GM18498 (cell line): ENCODE results near the gene NKX1-1.
"Not testable (repeated sequence)": the region's sequence is repeated elsewhere in the genome, so short reads cannot be mapped to it uniquely, and the experiment has no call there.

Source experiments
- ATAC-seq: cut with Tn5 transposase; IDR thresholded peaks from one replicate; pipeline ENCODE4 v1.9.1; 2021; ENCODE audit warnings: mild to moderate bottlenecking, moderate library complexity; ENCODE audit not compliant: unreplicated experiment

Gene NKX1-1

DNA sequence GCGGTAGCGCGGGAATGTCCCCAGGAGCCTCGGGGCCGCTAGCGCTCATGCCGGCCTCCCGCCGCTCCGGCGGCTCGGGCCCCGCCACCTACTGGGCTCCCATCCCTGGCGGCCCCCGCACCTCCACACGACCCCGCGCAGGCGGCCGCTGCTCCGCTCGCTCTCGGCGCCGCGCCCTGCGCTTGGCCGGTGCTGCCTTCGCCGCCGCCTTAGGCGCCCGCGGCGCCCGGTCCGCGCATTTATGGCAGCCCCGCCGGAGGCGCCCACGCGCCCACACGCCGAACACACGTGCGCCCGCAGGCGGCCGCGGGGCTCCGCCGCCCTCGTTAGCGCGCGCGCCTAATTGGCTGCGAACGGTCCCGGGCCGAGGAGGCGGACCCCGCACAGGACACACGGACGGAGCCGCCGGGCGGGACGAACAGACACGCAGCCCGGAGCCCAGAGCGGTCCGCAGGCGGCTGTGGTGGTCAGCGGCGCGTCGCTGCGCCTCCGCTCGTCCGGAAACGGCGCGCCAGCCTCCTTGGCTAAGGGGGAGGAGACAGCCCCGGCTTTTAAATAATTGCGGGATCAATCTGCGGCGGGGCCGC, at the start of gene NKX1-1:
TSS of gene NKX1-1 (minus strand) at position 49 of the 587 bp plus-strand sequence. CDS start at position 49, 0 bp downstream.
- ATAC-seq: no peak

DNA sequence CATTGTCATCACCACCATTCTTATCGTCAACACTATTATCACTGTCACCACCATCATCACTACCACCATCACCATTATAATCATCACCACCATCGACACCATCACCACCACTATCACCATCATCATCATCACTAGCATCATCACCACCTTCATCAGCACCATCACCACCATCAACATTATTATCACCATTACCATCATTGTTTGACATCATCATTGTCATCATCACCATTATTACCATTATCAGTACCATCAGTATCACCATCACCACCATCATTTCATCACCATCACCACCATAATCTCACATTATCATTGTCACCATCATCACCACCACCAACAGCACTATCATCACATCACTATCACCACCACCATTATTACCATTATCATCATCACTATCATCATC, 47.5 kb upstream of the NKX1-1 start:
- no peak for ATAC-seq

DNA sequence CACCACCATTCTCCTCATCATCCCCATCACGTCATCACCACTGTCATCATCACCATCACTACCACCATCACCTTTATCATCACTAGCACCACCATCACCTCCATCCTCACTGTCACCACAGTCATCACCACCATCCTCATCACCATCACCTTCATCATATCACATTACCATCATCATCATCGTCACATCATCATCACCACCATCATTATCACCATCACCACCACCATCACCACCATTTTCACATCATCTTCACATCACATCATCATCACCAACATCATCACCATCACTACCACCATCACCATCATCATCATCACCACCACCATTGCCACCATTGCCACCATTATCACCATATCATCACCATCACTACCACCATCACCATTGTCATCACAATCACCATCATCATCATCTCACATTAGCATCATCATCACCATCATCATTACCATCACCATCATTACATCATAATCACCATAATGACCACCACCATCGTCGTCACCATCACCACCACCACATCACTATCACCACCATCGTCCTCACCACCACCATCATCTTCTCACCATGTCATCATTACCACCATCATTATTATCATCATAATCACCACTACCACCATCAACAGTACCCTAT, 46.3 kb upstream of the NKX1-1 start:
- no peak for ATAC-seq

DNA sequence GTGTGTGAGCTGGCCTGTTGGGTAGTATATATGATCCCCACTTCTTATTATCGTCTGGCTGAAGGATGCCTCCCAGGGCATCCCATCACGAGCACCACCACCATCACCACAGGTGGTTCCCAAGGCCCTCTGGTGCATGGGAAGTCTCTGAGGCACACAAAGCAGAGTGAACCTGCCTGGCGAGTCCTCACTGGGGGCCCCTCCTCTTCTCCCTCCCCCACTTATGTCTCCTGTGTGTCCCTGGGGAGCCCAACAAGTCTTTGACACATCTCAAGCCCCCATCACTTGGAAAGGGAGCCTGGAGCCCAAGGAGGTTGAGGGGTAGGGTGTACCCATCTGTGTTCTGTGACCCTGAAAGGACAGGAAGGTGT, 45.5 kb upstream of the NKX1-1 start:
- ATAC-seq: no peak

DNA sequence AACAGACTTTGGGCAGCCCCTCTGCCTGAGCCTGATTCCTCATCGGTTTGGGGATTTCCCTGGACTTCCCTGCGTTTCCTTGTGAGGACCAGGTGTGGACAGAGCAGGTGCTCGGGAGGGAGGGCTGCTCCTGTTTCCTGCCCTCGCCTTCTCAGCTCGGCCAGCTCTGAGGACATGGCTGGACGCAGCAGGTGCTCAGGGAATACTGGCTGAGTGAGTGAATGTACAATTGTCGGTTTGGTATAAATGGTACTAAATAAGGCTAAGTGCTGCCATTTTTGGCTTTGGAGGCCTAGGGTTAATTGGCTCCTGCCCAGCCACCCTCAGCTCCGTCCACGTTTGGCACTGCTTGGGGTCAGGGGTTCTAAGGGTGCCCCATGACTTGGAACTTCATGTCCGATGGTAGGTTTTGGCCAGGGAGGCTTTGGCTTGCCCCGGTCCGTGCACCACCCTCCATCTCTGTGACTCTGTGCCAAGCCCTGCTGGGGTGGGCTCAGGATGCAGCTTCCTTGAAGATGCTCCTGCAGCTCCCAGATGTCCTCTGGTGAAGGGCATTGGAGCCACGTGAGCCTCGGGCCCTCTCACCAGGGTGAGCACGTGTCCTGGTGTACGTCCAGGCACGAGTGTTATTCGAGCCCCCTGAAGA, 45.0 kb upstream of the NKX1-1 start:
- no peak for ATAC-seq

DNA sequence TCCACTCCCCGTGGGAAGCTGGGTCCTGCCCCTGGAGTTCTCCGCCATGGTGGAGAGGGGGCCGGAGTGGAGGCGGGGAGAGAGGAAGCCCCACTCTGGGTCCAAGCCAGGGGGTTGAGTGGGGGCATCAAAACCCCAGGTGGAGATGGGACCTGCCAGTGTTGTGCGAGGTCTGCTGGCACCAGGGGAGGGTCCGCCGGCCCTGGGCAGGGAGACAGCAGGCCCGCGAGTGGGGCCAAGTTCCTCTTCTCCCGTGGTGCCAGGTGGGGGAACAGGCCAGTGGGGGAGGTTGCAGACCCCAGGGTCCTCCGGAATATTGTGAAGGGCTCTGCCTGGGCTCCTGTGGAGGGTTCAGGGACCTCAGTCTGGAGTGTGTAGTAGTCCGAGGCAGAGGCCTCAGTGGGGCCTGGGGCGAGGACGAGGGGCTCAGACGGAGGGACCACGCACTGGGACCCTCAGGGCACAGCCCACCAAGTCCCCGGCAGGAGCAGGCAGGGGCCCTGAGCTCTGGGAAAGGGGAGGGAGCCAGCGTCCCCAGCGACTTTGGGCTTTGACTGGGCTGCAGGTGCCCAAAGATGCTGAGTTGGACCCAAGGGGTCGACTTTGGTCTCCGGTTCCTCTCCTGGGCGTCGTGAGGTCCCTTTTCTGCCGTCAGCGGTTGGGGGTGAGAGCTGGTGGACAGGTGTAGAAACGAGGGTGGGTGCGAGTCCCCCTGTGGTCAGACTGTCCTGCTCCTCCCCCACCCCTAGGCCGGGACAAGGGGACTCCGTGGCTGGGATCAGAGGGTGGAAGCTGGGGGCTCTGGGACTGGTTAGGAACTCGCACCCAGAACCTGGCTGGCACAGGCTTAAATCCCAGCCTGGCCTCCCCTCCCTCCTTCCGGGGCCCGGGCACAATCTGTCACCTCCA, 43.8 kb upstream of the NKX1-1 start:
- ATAC-seq: no peak

DNA sequence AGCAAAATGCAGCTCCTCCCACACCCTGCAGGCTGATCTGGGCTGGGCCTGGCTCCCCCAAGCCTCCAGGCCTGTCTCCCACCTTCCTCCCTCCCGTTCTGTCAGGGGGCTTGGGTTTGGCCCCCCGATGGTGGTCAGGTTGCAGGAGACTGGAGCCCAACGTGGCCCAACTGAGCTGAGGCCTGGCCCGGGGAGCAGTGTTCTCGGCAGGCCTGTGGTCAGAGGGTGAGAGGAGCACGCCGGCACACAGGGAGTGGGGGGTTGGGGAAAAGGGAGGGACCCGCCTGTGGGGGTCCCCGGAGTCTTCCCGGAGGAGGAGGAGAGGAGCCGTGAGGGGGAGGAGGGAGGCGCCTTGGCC, 43.2 kb upstream of the NKX1-1 start:
- ATAC-seq: no peak

DNA sequence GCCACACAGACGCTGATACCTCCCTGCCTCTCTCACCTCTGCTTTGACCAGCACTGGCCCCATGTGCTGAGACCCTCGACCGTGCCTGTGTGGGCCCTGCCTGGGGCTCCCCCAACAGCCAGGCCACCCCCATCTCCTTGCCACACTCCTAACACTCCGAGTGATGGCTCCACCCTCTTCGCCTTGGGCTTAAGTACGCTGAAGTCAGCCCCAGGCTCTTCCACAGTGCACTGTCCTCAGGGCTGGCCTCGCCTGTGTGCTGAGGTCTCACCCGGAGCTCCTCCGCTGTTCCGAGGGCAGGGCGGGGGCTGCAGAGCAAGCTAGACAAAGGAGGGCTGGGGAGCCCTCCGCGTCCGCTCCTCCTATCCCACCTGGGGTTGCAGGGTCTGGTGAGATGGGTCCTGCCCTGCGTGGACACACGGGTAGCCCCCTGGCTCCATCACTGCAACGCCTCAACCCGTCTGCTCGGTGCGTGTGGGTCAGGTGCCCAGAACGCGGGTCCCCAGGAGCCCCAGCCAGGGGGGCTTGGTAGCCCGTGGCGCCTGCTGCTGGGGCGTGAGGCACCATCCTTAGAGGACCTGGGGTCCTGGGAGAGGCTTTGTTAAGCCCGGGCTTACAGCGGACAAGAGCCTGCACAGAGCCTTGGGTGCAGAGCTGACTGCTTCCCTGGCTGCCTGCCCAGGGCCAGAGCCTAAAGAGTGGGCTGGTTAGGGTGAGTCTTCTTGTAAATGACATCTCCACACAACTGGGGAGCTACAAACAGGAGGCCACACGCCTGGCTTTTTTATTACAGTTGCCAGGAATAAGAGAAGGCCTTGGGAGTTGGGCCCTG, 42.6 kb upstream of the NKX1-1 start:
- ATAC-seq: no peak

DNA sequence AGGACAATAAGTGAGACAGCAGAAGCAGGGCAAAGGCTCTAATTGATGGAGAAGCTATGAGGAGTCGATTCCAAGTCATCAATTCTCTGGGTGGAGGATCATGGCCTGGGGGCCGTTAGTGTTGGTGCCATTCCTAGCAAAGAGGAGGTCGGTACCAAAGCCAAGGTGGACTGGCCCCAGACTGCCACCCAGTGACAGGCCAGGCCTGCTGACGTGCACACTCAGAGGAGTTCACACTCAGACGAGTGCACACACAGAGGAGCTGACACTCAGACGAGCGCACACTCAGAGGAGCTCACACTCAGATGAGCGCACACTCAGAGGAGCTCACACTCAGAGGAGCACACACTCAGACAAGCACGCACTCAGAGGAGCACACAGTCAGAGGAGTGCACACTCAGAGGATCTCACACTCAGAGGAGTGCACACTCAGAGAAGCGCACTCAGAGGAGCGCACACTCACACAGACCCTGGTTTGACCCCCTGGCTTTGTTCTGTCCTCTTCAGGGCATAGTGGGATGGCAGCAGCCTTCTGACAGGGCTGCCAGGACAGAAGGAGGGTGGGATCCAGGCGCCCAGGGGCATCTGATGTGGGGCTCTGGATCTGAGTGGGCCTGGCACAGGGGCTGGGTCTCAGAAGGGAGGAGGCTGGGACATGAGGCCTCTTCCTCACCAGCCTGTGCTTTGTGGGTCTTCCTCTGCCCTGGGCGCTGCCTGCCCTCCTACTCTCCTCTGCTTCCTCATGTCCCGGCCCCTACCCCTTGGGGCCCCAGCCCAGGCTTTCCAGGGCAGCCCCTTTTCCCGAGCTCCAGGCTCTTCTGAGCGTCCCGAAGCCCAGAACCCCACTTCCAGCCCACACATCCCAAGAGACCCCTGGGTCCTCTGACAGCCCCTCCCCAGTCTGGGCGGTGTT, 41.7 kb upstream of the NKX1-1 start:
- no peak for ATAC-seq

DNA sequence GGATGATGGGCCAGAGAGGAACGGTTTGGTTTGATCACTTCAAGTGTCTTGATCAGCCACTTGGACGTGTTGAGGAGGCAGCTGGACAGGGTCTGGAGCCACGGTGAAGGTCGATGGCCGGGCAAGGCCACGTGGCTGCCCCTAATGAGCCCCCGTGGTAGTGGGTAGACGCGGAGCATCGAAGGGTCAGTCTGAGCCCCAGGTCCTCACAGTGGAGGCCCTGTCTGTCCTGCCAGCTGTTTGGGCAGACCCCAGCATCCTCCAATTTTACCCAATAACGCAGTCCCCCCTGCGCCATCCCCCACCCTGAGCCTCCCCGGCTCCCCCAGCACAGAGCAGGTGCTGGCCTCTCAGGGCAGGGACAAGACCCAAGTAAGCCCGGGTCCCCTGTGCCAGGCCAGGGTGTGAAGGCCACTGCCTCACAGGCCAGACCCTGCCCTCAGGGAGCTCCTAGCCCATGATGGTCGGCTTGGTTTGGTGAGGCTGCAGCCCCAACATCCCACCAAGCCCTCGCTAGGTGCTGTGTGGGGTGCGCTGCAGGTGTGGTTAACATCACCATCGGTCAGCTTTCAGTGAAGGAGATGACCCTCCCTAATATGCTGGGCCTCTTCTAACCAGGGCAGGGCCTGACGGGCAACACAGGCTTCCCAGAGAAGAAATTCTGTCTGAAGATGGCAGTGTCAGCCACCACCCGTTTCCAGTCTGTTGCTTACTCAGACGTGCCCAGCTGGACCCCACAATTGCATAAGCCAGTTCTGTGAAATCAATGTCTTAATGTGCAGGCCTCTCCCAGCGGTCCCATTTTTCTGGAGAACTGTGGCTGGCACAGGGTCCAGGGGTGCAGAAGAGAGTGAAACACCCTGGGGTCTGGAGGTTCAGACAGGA, 40.5 kb upstream of the NKX1-1 start:
- no peak for ATAC-seq

DNA sequence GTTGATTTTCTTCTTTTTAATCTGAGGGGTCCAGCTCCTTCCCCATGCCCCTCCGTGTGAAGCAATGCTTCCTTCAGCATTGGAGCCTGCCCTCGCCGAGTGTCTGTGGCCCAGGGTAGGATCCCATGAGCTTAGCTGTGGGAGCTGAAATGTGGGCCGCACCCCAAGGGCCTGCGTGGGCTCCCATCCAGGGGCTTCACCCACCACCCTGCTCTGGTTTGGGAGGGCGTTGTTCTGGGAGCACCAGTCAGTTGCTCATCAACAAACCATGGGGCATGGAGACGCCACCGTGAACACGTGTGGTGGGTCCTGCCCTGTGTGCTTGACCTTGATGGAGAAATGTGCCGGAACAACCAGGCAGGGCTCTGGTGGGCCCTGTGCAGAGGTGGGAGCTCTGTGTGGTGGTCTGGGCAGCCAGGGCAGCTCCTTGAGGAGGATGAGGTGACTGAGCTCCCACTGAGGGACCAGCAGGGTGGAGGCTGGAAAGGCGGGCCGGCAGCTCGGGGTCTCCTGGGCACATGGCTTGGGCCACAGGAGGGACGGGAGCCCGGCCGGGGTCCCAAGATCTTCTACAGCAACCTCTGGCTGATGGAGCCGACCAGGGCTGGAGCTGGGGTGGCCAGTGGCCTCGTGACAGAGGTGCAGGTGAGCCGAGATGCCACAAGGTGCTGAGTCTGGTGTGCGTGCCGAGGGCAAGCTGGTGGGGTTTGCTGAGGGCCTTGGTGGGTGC, 39.6 kb upstream of the NKX1-1 start:
- ATAC-seq: no peak

DNA sequence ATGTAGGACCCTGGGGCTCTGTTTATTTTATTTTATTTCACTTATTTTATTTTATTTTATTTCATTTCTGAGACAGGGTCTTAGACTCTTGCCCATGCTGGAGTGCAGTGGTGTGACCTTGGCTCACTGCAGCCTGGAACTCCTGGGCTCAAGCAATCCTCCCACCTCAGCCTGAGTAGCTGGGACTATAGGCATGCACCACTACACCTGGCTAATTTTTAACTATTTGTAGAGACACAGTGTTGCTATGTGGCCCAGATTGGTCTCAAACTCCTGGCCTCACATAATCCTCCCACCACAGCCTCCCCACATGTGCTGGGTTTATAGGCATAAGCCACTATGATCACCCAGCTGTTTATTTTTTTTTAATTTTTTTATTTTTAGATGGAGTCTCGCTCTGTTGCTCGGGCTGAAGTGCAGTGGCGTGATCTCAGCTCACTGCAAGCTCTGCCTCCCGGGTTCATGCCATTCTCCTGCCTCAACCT, 37.5 kb upstream of the NKX1-1 start:
- ATAC-seq: not testable (repeated sequence)

DNA sequence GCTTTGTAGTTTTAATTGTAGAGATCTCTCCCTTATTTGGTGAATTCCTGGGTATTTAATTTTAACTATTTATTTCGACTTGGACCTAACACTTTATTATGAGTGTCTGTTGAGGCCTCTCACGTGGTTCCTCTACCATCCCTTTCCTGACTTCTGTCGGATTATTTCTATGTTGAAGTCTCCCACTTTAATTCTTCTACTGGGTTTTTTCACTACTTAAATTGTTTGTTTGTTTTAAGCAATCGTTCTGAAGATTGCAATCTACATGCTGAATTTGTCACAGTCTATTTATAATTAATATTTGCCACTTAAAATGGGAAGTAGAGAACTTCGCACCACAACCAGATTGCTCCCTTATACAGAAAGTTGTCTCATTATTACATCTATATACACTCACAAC, 20.8 kb upstream of the NKX1-1 start:
- no peak for ATAC-seq

DNA sequence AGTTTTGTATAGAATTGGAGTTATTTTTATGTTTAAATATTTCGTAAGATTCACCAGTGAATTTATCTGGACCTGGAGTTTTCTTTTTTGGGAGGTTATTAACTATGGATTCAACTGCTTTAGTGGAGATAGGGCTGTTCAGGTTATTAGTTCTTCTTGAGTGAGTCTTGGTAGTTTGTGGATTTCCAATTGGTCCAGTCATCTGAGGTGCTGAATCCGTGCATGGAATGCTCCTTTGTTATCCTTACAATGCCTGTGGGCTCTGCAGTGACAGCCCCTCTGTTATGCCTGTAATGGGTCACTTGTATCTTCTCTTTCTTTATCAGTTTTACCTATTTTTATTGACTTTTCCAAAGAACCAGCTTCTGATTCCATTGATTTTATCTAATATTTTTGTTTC, 15.4 kb upstream of the NKX1-1 start:
- no peak for ATAC-seq

DNA sequence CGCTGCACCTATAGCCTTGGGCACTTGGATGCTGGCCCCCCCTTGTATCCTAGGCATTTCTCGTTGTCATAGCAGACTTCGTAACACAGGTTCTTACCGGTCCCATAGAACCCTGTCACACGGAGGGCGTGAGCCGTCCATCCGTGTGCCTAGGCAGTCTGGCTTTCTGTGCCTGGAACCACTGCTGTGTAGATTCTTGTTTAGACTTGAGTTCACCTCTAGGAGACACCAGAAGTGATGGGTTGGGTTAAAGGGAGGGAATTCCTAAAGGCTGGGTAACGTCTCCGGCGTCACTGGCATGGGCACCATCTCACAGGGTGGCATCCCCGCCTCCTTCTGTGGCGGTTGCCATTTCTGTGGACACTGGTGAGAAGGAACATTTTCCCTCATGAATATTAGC, 13.5 kb upstream of the NKX1-1 start:
- no peak for ATAC-seq

DNA sequence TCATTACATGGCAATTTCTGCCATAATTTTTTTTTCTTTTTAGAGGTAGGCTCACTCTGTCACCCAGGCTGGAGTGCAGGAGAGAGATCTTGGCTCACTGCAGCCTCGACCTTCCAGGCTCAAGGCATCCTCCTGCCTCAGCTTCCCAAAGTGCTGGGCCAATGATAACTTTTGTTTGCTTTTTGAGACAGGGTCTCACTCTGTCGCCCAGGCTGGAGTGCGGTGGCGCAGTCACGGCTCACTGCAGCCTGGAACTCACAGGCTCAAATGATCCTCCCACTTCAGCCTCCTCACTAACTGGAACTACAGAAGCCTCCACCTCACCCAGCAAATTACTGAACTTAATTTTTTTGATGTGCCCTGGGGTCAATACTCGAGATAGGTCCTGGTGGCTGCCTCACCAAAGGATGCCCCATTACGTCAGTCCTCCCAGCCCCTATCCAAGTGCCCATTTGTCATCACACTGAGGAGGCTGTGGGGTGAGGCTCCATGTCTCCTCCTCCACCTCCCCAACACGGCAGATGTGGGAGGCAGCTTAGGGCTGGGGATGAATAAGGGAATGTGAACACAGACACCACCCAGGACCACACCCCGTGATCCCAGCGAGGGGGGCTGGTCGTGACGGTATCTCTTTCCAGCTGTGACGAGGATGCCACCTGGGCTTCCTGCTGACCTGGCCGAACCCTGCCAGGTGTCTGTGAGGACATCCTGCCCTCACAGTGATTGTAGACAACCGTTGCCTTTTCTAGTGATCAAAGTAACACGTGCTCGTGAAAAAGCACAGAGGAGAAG, 12.4 kb upstream of the NKX1-1 start:
- no peak for ATAC-seq
